Occipital lobe (tissue), 2 donors: ENCODE data around the gene SEMA4C. TPM values are rescaled to one million over a fixed set of nuclear protein-coding genes. Genes with fewer than 3 reads are reported as not detected.
"Not testable (repeated sequence)": the region's sequence is repeated elsewhere in the genome, so short reads cannot be mapped to it uniquely, and the experiment has no call there.

Experiments used
- DNase-seq: peaks from one replicate; lab custom pipeline; 2025; lab: John Stamatoyannopoulos, UW
- total RNA-seq: library from RNA; depleted of rRNA; stranded (reverse); fragments of >200 nt; gene quantifications from one replicate; pipeline ENCODE4 v1.2.3, GENCODE V29; 2014

SEMA4C gene
- total RNA-seq, 1 donor from 2014 or later, result 54.9 TPM

DNA sequence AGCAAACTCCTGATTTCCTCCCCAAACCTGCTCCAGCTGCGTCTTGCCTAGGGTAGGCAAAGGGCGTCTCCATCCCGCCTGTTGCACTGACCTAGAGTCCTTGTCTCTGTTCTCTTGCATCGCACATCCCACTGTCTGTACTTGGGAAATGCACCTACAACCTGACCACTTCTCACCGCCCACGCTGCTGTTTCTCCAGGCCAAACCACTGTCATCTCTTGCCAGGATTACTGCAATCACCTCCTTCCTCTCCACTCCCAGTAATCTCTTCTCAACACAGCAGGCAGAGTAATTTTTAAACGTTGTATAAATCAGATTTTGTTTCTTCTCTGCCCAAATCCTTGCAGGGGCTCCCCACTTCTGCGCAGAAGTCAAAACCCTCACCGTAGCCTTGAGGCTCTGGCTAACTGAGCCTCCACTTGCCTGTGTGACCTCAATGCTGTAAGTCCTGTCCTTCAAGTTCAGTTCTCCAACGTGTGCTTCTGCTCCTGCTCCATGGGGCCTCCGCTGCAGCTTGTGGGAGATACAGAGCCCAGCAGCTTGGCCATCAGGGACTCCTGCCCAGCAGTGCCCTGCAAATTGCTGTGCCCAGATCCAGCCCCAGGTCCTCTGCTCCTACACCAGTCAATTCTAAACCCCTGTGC, 27.7 kb upstream of the SEMA4C start:
- DNase-seq, result no peak

DNA sequence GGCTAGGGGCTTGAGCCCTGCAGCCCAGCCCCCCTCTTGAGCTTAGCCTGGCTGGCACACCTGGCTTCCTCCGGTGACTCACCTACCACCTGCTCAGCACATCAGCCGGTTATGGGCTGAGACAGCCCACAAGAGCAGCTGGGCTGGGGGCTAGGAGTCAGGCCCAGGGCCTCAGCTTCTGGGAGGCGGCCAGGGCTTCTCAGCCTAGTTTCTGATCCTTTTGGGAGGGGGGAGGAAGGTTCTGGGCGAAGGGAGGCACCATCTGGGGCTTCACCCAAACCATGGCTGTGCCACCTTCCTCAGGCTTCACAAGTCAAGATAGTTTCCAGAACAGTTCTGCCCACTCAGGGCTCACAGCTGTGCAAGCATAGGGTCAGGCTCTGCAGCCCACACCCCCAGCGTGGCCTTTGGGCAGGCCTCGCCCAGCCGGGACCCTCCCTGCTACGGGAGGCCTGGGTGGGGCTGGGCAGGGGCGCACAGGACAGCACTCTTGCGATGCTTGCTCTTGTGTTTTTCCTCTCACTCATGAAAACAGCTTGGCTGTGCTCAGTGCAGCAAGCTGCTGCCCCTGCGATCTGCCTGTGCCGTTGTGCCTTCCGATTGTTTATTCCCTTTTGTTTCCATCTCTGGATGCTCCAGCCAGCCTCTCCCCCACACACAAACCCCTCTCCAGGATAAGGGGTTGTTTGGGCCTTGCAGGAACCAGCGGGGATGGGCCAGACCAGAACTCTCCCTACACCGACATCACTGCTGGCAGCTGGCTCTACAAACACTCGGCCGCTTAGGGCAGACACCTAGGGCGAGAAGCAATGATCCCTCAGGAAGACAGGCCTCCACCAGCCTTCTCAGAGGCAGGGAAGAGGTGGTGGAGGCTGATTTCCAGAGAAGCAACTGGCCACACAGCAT, 26.1 kb upstream of the SEMA4C start:
- DNase-seq, result no peak

DNA sequence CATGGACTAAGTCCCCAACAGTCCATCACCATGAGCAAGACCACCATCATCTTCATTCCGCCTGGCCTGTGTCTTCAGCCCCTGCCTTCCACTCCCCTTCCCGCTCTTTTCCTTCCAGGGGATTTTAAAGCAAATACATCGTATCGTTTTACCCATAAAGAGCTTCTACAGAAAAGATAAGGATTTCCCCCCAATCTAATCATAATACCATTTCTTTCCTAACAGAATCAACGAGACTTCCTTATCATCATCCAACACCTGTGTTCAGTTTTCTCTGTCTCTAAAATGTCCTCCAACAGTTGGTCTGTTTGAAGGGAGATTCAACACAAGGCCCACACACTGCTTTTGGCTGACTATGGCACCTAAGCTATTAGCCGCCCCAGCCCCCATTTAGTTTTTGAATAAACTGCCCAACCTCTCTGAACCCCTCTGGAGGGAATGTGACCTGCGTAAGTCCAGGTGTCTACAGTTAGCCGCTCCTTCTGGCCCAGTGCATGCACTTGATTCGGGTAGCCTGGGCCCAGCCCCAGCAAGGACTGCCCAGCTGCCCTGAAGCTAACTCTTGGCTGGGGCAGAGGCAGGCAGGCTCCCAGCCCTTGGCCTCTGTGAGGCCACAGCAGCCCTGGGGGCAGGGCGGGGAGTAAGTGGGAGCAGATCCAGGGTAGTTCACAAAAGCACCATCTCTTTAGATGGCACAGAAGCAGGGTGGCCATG, 25.3 kb upstream of the SEMA4C start:
- no peak for DNase-seq

DNA sequence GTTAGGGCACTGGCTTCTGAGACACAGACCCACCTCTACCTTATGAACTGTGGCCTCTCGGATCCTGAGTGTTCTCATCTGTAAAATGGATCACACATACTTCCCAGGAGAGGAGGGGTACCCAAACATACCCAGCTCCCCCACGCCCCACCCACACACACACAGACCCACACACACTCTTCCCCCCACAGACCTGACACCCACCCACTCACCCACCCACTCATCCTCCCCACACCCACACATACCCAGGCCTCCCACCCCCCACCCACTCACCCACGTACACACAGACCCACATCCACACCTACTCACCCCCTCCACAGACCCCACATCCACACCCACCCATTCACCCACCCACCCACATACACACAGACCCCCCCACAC, 24.3 kb upstream of the SEMA4C start:
- no peak for DNase-seq

DNA sequence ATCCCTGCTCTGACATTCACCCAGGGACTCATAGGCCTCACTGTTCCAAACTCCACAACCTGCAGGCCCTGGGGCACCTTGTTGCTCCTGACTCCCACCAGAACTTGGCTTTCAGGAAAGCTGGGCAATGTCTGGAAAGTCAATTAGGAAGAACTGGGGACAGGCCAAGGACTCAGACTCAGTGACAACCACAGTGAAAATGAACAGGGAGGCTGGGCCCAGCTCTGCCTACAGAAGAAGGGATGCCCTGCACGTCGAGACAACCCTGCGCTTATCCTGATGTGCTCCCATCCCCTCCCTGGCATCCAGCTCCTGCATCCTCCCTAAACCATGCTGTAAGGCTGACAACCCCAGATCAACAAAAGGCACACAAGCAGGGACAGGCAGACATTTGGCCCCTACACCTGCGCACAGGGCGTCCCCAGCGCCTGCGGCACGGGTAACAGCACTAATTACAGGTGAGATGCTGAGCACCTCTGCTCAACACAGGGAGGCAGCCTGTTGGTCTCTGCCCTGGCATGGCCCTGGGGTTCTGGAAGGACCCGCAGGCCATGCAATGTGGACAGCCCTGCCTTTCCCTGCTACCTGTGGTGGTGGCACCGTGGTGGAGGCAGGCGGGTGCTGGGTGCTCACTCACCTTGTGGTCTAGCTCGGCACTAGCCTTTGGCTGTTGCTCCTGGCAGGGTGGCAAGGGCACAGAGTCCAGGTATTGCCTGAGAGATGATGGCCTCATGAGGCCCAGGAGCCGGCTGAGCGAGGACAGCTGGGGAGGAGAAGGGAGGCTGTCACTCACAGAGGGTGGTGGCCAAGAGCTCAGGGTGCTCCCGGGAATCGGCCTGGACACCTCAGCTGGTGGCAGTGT, 23.6 kb upstream of the SEMA4C start:
- no peak for DNase-seq

DNA sequence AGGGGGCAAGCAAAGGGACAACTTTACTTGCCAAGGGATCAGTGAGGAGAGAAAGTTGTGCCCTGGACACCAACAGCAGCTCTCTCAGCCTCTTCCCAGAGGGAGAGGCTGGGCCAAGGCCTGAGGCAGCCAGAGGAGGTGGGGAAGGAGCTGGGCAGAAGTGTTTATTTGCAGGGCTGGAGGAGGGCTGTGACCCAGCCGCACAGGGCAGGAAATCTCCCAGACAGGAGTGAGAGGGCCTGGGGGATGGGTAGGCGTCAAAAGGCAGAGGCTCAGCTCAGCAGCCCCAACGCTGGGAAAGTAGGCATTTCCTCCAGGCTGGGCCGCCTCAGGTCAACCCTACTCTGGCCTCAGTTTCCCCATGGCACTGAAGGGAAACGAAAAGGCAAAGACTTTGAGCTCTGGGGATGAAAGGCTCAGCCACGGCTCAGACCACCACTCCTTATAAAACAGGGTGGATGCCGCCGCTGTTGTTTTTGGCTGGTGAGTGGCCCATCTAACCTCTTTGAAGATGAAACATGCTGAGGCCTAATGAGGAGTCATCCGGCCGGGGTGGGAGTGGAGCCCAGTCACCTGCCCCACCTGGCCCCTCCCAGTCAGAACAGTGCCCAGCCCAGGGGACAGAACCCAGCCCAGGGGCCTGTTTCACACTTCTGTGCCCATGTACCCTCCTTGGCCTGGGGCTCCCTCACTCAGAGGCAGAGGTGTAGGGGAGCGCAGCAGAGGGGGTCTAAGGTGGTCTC, 21.9 kb upstream of the SEMA4C start:
- DNase-seq, result no peak

DNA sequence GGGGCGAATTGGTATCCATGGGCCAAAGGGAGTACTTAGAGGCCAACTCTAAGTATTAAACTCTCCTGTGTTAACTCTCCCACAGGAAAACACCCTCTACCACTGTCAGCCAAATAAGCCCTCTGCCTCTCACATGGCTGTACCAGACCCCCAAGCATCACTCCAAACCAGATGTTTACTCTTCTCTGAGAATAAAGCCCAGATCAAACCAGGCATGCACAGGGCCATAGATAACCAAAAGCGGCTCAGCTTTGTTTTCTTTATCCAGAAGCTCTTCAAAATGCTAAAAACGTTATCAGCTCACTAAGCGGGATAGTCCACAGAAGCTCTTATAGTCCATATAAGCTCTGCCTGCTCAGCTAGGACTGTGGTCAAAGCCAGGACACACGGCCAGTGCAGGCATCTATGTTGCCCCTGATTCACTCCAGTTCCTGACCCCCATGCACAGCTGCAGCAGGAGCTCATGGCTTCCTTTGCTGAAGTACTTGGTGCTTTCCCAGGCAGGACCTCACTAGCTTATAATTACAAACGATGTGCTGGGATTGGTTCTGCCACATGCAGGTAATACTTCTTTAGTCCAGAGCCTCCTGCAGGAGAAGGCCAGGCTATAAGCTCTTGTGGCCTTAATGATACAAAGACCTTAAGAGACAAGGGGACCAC, 21.0 kb upstream of the SEMA4C start:
- no peak for DNase-seq

DNA sequence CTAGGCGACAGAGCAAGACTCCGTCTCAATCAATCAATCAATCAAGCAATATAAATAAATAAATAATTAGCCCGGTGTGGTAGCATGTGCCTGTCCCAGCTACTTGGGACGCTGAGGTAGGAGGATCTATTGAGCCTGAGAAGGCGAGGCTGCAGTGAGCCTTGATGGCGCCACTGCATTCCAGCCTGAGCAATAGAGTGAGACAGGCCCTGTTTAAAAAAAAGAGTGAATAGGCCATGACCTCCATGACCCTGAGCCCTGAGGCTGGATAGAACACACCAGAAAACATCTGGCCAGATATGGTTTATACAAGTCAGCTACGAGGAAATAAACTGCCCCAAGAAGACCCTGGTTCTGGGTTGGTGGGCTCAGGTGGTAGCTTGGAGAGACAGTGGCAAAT, 20.4 kb upstream of the SEMA4C start:
- DNase-seq, result no peak

DNA sequence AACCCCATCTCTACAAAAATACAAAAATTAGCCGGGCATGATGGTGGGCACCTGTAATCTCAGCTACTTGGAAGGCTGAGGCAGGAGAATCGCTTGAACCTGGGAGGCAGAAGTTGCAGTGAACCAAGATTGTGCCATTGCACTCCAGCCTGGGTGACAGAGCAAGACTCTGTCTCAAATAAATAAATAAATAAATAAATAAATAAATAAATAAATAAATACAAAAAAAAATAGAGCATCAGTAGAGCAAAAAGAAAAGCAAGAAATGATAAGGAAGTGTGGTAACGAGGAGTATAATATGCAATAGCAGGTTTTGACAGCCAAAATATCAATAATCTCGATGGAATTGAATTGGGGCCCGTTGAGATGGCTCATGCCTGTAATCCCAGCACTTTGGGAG, 19.6 kb upstream of the SEMA4C start:
- not testable (repeated sequence) for DNase-seq

DNA sequence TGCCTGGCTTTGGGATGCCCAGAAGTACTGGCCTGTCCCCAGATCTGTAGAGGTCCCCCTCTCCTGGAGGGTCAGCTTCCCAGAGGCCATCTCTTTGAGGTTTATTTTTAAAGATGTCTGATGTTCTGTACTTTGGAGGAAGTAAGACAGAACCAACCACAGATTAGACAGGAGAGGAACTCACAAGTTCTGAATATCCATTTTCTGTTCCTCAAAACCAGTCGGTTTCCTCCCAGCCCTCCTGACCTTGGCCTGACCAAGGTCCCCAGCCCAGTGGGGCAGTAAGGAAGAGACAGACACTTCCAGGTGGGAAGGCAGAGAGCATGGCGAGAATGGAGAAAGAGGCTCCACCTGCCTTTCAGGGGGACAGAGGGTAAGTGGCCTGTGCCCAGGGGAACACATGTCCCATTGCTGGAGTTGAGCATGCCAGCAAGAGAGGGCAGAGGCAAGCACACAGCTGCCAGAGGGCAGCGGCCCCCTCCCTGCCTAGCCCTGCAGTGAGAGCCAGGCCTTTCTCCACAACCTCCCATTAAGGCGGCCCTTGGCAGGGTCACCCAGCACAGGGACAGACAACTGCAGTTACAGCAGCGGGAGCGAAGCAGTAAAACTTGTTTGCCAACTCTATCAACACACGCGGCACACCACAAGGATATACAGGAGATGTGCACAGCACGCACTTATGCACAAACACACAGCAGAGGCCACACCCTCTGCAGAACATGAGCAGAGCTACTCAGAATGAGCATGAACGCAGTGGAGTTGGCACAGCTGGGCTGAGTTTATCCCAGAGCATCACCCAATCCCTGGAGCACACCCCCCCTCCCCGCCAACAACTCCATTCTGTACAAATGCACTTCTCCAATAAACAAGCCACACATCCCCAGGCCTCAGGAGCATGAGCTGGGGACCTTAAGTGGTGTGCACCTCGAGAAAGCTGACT, 18.5 kb upstream of the SEMA4C start:
- peak; percentile 50 for DNase-seq

DNA sequence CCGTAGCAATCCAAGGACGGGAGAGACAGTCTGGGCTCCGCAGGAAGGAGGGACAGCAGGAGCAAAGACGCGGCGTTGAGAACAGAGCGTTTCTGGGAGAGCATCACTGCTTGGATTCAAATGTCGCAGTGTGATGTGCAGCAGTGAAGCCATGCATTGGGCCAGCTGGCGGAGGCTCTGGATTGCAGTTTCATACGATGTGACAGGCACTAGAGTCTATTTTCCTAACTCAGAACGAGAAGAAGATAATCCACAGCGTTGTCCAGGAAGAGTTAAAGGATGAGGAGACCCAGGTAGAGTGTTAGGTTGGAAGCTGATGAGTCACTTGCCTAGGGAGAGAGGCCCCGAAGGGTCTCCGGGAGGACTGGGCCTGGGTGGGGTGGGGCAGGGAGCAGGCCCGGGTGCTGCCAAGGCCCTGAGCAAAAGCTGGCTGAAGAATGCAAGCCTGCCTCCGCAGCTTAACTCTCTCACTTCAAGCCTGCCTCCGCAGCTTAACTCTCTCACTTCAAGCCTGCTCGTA, 17.7 kb upstream of the SEMA4C start:
- peak; percentile 29 for DNase-seq

DNA sequence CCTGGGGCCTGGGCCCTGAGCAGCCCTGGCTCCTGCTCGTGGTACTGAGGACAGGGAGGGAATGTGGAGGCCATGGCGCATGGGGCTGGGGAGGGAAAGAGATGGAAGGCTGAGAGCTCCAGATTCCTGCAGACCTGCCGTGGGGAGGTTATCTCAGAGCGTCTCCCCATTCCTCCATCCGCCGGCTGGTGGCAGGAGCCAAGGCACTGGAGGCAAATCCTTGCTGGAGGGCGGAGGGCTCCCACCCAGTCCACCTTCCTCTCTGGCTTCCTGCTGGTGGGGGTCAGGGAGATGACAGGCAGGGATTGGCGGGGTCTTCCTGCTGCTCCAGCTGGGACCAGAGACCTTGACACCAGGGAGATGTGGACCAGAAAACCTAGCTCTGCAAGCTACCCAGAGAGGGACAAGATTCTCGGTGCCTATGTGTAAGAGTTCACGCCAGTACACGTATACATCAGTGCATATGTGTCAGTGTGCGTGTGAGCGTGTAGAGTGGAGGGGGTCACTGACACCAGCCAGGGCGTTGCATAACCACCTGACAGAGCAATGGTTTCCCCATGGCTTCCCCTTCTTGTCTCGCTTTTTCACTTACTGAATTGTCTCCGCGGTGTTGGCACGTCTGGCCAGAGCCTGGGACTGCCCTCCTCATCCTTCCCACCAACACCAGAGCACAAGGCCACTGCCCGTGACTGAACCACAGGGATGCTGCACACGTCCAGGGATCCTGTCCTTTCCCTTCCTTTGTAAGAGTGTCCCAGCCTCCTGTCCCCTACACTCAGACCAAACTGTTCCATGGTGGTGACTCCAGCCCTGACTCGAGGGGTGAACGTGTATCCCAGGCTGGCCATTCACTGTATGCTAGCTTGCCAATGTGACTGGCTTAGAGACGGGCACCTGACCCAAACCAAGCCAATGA, 15.8 kb upstream of the SEMA4C start:
- no peak for DNase-seq

DNA sequence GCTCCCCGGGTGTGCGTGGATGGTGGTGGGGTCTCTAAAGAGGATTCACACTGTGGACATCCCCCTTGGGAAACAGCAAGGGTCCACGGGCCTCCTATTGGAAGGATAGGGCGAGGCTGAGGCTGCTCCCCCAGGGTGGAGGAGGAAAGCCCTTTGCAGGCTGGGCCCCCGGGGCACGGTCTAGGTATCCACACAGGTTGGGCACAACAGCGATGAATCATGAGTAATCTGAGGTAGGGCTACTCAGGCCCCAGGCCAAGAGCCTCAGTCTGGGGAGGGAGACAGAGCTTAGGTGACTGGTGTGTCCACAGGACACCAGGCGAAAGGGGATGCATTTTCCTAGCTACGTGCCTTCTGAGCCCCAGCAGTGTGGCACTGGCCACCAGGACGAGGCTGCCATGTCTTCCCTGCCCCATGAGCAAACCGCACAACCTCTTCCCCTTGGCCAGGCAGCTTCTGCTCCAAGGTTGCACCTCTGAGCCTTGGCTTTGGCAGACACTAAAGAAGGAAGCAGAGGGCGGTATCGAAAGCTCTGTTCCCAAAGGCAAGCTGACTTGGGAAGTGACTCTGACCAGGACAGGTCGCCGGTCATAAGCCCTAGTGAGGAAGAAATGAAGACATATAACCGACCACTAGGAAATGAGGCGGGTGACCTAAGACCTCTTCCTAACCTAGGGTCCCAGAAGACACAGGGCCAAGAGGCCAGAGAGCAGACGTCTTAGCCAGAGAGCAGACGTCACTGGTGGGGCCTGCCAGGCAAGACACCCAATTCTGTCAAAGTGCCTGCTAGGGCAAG, 14.6 kb upstream of the SEMA4C start:
- no peak for DNase-seq

DNA sequence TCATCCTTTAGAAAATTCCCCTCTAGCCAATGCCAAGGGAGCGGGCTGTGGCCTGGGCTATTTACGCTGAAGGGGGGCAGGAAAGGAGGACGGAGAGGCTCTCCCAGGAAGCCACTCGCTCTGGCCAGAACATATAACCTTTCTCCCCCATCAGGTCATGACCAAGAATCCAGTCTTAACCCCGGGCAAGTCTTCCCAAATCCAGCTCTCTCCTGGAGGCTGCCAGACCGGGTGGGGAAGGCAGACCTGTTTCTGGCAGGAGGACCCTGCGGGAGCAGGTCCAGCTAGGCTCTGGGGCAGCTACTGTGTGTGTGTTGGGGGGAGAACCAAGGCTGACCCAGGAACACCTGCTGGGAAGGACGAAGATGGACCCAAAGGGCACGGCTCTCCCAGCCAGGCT, 13.4 kb upstream of the SEMA4C start:
- no peak for DNase-seq

DNA sequence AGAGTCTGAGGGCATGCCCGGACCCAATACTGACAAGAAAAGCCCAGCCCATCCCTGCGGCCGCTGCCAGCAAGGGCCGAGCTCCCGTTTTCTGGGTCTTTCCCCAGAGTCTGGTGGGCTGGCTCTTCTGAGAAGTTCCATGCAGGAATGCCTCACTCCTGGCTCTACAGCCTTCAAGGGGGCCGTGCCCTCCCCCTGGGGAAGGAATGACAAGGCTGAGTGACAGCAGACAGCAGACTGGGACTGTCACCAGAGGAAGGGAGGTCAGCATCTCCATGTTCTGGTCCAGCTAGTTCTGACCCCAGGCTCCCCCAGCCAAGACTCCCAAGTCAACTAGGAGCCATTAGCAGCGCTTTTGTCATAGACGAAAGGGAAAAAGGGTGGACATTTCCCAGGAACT, 13.0 kb upstream of the SEMA4C start:
- no peak for DNase-seq

DNA sequence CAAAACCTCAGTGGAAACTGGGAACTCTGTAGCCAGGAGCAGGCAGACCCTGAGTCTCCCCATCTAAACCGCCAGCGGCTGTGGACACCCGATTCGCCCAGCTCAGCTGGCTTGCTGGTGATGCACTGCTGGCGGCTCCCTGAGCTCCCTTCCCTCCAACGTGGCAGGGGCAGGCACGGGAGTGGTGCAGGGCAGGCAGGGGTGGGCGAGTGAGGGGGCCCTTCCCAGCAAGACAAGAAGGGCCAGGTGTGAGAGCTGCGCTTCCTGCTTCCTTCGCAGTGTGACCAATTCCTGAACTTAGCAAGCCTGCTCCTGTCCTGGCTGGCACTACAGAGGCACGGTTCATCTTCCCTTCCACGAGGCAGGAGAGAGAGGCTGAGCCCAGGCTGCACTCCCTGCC, 12.3 kb upstream of the SEMA4C start:
- DNase-seq, result no peak
